HG02852 (cell line): ENCODE measurements around the gene MRPL18.
"Not testable (repeated sequence)": the region's sequence is repeated elsewhere in the genome, so short reads cannot be mapped to it uniquely, and the experiment has no call there.

Experiments
- ATAC-seq: cut with Tn5 transposase; IDR thresholded peaks from one replicate; pipeline ENCODE4 v1.9.1; 2021; ENCODE audit warnings: mild to moderate bottlenecking, moderate library complexity; ENCODE audit not compliant: unreplicated experiment

MRPL18 gene

GRCh38 chr6:159813781-159814180 lies 23.5 kb downstream of the MRPL18 start:
- no peak for ATAC-seq

GRCh38 chr6:159815410-159815809 lies 25.1 kb downstream of the MRPL18 start:
- no peak for ATAC-seq

GRCh38 chr6:159816775-159817174 lies 26.5 kb downstream of the MRPL18 start:
- not testable (repeated sequence) for ATAC-seq

GRCh38 chr6:159817951-159818739 lies 27.9 kb downstream of the MRPL18 start:
- no peak for ATAC-seq

- no peak for ATAC-seq
Observed at GRCh38 chr6:159819098-159819497, 28.8 kb downstream of the MRPL18 start.

GRCh38 chr6:159819932-159820640 lies 29.8 kb downstream of the MRPL18 start:
- ATAC-seq, result peak; percentile 58

- ATAC-seq, result no peak
Observed at GRCh38 chr6:159821122-159821521, 30.9 kb downstream of the MRPL18 start.

- ATAC-seq, result no peak
Observed at GRCh38 chr6:159821726-159822125, 31.5 kb downstream of the MRPL18 start.

- no peak for ATAC-seq
Observed at GRCh38 chr6:159823953-159824352, 33.7 kb downstream of the MRPL18 start.

- not testable (repeated sequence) for ATAC-seq
Observed at GRCh38 chr6:159824690-159825089, 34.4 kb downstream of the MRPL18 start.

GRCh38 chr6:159826004-159826403 lies 35.7 kb downstream of the MRPL18 start:
- ATAC-seq, result no peak

- no peak for ATAC-seq
Observed at GRCh38 chr6:159826968-159827647, 36.8 kb downstream of the MRPL18 start.

- no peak for ATAC-seq
Observed at GRCh38 chr6:159828074-159828473, 37.8 kb downstream of the MRPL18 start.

GRCh38 chr6:159829526-159829925 lies 39.3 kb downstream of the MRPL18 start:
- ATAC-seq, result no peak

GRCh38 chr6:159830501-159831372 lies 40.5 kb downstream of the MRPL18 start:
- ATAC-seq, result no peak

- no peak for ATAC-seq
Observed at GRCh38 chr6:159831373-159831679, 41.1 kb downstream of the MRPL18 start.

- ATAC-seq, result no peak
Observed at GRCh38 chr6:159832946-159833345, 42.7 kb downstream of the MRPL18 start.

GRCh38 chr6:159833556-159833955 lies 43.3 kb downstream of the MRPL18 start:
- ATAC-seq, result no peak

- no peak for ATAC-seq
Observed at GRCh38 chr6:159833997-159834603, 43.8 kb downstream of the MRPL18 start.

- ATAC-seq, result no peak
Observed at GRCh38 chr6:159836718-159837490, 46.6 kb downstream of the MRPL18 start.
